Suprapubic skin (tissue), 4 donors: ENCODE data around the gene NAA40.

ENCODE experiments used
- CTCF ChIP-seq, 2 donors: fragments of 200-600 bp in 1 of 2; fragments of 450-650 bp in 1 of 2; sonication (generic) in 1 of 2; IDR thresholded peaks; one replicate each; pipeline ENCODE4 v1.5.1; 2016 to 2019; ENCODE audit warnings: antibody characterized with exemption in 2 of 2, mild to moderate bottlenecking in 1 of 2, moderate library complexity in 1 of 2
- EP300 ChIP-seq: sonication (generic); formaldehyde crosslinking; IDR thresholded peaks from one replicate; pipeline ENCODE4 v1.6.1; 2017; ENCODE audit warnings: antibody characterized with exemption
- POLR2A ChIP-seq, 2 donors: fragments of 450-650 bp; IDR thresholded peaks; one replicate each; pipeline ENCODE4 v1.6.1; 2017; ENCODE audit warnings: antibody characterized with exemption in 2 of 2, mild to moderate bottlenecking in 2 of 2, moderate library complexity in 2 of 2
- POLR2AphosphoS5 ChIP-seq, 3 donors: sonication (generic); formaldehyde crosslinking; IDR thresholded peaks; one replicate each; pipeline ENCODE4 v1.6.1; 2017; ENCODE audit warnings: antibody characterized with exemption in 3 of 3

DNA sequence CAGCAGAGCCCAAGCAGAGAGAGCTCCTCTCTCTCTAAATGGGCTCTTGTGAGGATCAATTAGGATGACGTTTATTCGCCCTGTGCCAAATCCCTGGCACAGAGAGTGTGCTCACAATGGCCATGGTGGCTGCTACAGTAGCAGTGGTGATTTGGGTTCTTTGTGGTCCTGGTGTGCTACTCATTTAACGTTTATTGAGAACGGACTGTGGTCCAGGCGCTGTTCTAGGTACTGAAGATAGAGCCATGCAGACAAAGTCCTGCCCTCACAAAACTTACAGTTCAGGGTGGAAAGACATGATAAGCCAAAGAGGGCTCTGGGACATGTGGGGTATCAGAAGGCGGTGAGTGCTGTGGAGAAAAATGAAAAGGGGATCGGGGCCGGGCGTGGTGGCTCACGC is 52.8 kb downstream of the NAA40 start:
- TF ChIP-seq EP300 (no peak), POLR2AphosphoS5 (IDR thresholded peaks at IDR 0.05) (no peak), CTCF (IDR thresholded peaks at IDR 0.05) (no peak), POLR2A (IDR thresholded peaks at IDR 0.05) (no peak)
